ENCODE data around the gene FLT4. TPM values are rescaled to one million over a fixed set of nuclear protein-coding genes. Genes with fewer than 3 reads are reported as not detected.

The FLT4 gene
- polyA plus RNA-seq, 1 donor from 2014 or later: 0.04 TPM

- no peaks in the 10 kb centered on the region for H3K27me3 ChIP-seq (ENCODE audit: insufficient read depth, low read depth, low read length)
- H2AFZ ChIP-seq (ENCODE audit: low read depth, low read length): no peak overlapping the region
- H3K4me2 ChIP-seq (ENCODE audit: low read length): no peak overlapping the region
- H3K27ac ChIP-seq (ENCODE audit: low read length): no peak overlapping the region
- TF ChIP-seq MXI1 (conservative IDR thresholded peaks at IDR 0.05; ENCODE audit: poor library complexity, severe bottlenecking): no peak
- no peak for TF ChIP-seq POLR2AphosphoS5 (IDR thresholded peaks at IDR 0.05)
- no peaks in the 10 kb centered on the region for H3F3A ChIP-seq (ENCODE audit: insufficient read depth, low read length, poor library complexity, severe bottlenecking)
- no peak overlapping the region for H3K4me3 ChIP-seq (ENCODE audit: low read length)
- no peaks in the 10 kb centered on the region for H3K9me2 ChIP-seq (ENCODE audit: insufficient read depth, low read length)
- H3K36me3 ChIP-seq (ENCODE audit: insufficient read depth, low read length): no peaks in the 10 kb centered on the region
- no peaks in the 10 kb centered on the region for H3K9me3 ChIP-seq (ENCODE audit: low read length)
- H3K79me2 ChIP-seq (replicated peaks; ENCODE audit: insufficient read depth, low read length): no peaks in the 10 kb centered on the region
- H3K9ac ChIP-seq (ENCODE audit: low read length): no peak overlapping the region
- H4K20me1 ChIP-seq (ENCODE audit: insufficient read depth): no peaks in the 10 kb centered on the region
These were observed 38.1 kb downstream of the FLT4 start for GRCh38 chr5:180611140-180611850.

GRCh38 chr5:180609817-180610550 lies 39.4 kb downstream of the FLT4 start:
- Histone ChIP-seq H3K36me3 (ENCODE audit: insufficient read depth, low read length) (no peaks in the 10 kb centered on the region), H3F3A (ENCODE audit: insufficient read depth, low read length, poor library complexity, severe bottlenecking) (no peaks in the 10 kb centered on the region), H3K27me3 (ENCODE audit: insufficient read depth, low read depth, low read length) (no peaks in the 10 kb centered on the region), H3K4me3 (ENCODE audit: low read length) (no peak overlapping the region), H3K9me2 (ENCODE audit: insufficient read depth, low read length) (no peaks in the 10 kb centered on the region), H3K4me2 (ENCODE audit: low read length) (no peak overlapping the region), H3K27ac (ENCODE audit: low read length) (no peak overlapping the region), H3K9me3 (ENCODE audit: low read length) (no peaks in the 10 kb centered on the region), H2AFZ (ENCODE audit: low read depth, low read length) (no peak overlapping the region), H3K9ac (ENCODE audit: low read length) (no peak overlapping the region), H4K20me1 (ENCODE audit: insufficient read depth) (no peaks in the 10 kb centered on the region), H3K79me2 (replicated peaks; ENCODE audit: insufficient read depth, low read length) (no peaks in the 10 kb centered on the region)
- TF ChIP-seq EZH2 (IDR thresholded peaks at IDR 0.05; ENCODE audit: borderline replicate concordance, insufficient read depth, low read length, poor library complexity, severe bottlenecking) (no peak), POLR2AphosphoS5 (IDR thresholded peaks at IDR 0.05) (no peak), MXI1 (conservative IDR thresholded peaks at IDR 0.05; ENCODE audit: poor library complexity, severe bottlenecking) (no peak), TAF1 (IDR thresholded peaks at IDR 0.05; ENCODE audit: low read depth) (no peak), SMC3 (conservative IDR thresholded peaks at IDR 0.05; ENCODE audit: poor library complexity) (no peak), REST (IDR thresholded peaks at IDR 0.05; ENCODE audit: borderline replicate concordance) (no peak)

- no peaks in the 10 kb centered on the region for H3K79me2 ChIP-seq (replicated peaks; ENCODE audit: insufficient read depth, low read length)
- no peak overlapping the region for H3K27ac ChIP-seq (ENCODE audit: low read length)
- H3K4me3 ChIP-seq (ENCODE audit: low read length): no peak overlapping the region
- no peaks in the 10 kb centered on the region for H3K9me3 ChIP-seq (ENCODE audit: low read length)
- H2AFZ ChIP-seq (ENCODE audit: low read depth, low read length): no peak overlapping the region
- H3K36me3 ChIP-seq (ENCODE audit: insufficient read depth, low read length): no peaks in the 10 kb centered on the region
- no peak overlapping the region for H3K9ac ChIP-seq (ENCODE audit: low read length)
- no peak overlapping the region for H3K4me2 ChIP-seq (ENCODE audit: low read length)
- H3K9me2 ChIP-seq (ENCODE audit: insufficient read depth, low read length): no peaks in the 10 kb centered on the region
- no peaks in the 10 kb centered on the region for H3K27me3 ChIP-seq (ENCODE audit: insufficient read depth, low read depth, low read length)
- H3F3A ChIP-seq (ENCODE audit: insufficient read depth, low read length, poor library complexity, severe bottlenecking): no peaks in the 10 kb centered on the region
- H4K20me1 ChIP-seq (ENCODE audit: insufficient read depth): no peaks in the 10 kb centered on the region
- TF ChIP-seq TAF1 (IDR thresholded peaks at IDR 0.05; ENCODE audit: low read depth) (no peak), CTCF (IDR thresholded peaks at IDR 0.05; ENCODE audit: poor library complexity, severe bottlenecking) (no peak)
These were observed 40.0 kb downstream of the FLT4 start for GRCh38 chr5:180609386-180609785.
